Activated CD4-positive, alpha-beta memory T cell treated with anti-CD3 and anti-CD28 coated beads for 36 hours (primary cell): ENCODE data around the gene TMEM191C. TPM values are rescaled to one million over a fixed set of nuclear protein-coding genes. Genes with fewer than 3 reads are reported as not detected.
"Not testable (repeated sequence)": the region's sequence is repeated elsewhere in the genome, so short reads cannot be mapped to it uniquely, and the experiment has no call there.

Source experiments
- CTCF ChIA-PET: fragments of 350-600 bp; sonication (Branson Sonifier 250); formaldehyde crosslinking; loops from one replicate; lab custom pipeline; 2021; ENCODE audit warnings: antibody characterized with exemption, inconsistent platforms; lab: Charles Lee
- POLR2A ChIA-PET: fragments of 350-600 bp; sonication (Branson Sonifier 250); formaldehyde crosslinking; loops from one replicate; lab custom pipeline; 2021; ENCODE audit warnings: antibody characterized with exemption; lab: Charles Lee
- DNase-seq: peaks from one replicate; pipeline ENCODE4 v3.0.0-alpha.2; 2020
- H3K27ac Mint-ChIP-seq: one replicate; pipeline ENCODE4 v1.8.0; 2021; ENCODE audit warnings: mixed read lengths
- H3K27me3 Mint-ChIP-seq: one replicate; pipeline ENCODE4 v1.8.0; 2021; ENCODE audit warnings: mixed read lengths
- H3K36me3 Mint-ChIP-seq: one replicate; pipeline ENCODE4 v1.8.0; 2021; ENCODE audit warnings: mixed read lengths
- H3K4me1 Mint-ChIP-seq: one replicate; pipeline ENCODE4 v1.8.0; 2021; ENCODE audit warnings: low read depth, mixed read lengths
- H3K4me3 Mint-ChIP-seq: one replicate; pipeline ENCODE4 v1.8.0; 2021; ENCODE audit warnings: mild to moderate bottlenecking, mixed read lengths
- H3K9me3 Mint-ChIP-seq: one replicate; pipeline ENCODE4 v1.8.0; 2021; ENCODE audit warnings: mixed read lengths
- intact Hi-C: fragments of 100-400 bp; cut with micrococcal nuclease; formaldehyde crosslinking; loops from one replicate; pipeline ENCODE4 v1.15.1; 2023
- total RNA-seq, 2 experiments: library from RNA; stranded (reverse); gene quantifications; one replicate each; pipeline ENCODE4 v1.2.3, GENCODE V29; 2021

TMEM191C gene
- total RNA-seq, 2 experiments from 2014 or later = 0.78 to 1.4 TPM

DNA sequence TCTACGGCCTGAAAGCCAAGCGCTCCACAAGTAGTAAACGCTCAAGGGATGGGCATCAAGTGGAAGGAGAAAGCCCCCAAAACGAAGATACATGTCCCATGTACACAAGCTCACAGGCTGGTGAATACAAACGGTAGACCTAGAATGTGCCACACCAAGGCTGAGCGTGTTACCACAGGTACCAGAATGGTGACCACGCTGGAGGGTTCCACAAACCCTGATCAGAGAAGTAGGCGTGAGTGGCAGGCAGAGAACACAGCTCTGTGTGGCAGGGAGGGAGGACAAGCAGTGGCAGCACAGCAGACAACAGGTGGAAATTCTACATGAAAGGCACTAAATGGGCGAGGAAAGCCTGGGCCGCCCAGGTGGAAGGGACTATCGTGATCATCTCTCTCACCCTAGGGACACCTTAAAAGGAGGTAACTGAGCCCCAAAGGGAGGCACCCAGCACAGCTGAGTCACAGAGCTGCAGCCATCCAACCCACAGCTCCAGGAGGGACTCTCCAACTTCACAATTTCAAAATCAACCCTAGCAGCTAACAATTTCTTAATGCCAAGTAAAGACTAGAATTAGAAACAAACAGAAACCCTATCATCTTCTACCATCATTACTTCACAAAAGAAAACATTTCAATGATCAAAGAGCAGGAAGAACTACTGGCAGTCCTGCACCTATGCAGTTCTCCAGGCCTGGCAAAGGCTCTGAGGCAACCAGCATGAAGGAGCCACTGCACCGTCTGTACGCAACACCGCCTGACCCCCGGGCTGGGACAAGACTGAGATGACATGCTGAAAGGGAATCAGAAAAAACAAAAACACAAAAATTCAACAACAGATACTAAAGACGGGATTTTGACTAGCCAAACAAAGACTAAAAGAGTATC is 32.7 kb downstream of the TMEM191C start:
- H3K27ac Mint-ChIP-seq, intact Hi-C loops, CTCF ChIA-PET, POLR2A ChIA-PET, H3K36me3 Mint-ChIP-seq, DNase-seq, H3K4me3 Mint-ChIP-seq, H3K9me3 Mint-ChIP-seq, H3K27me3 Mint-ChIP-seq, H3K4me1 Mint-ChIP-seq: not testable (repeated sequence)

- H3K4me1 Mint-ChIP-seq, H3K27ac Mint-ChIP-seq, H3K9me3 Mint-ChIP-seq, H3K27me3 Mint-ChIP-seq, POLR2A ChIA-PET, intact Hi-C loops, H3K36me3 Mint-ChIP-seq, CTCF ChIA-PET, DNase-seq, H3K4me3 Mint-ChIP-seq: not testable (repeated sequence)
Observed at GRCh38 chr22:21510397-21510796, 43.2 kb downstream of the TMEM191C start.

DNA sequence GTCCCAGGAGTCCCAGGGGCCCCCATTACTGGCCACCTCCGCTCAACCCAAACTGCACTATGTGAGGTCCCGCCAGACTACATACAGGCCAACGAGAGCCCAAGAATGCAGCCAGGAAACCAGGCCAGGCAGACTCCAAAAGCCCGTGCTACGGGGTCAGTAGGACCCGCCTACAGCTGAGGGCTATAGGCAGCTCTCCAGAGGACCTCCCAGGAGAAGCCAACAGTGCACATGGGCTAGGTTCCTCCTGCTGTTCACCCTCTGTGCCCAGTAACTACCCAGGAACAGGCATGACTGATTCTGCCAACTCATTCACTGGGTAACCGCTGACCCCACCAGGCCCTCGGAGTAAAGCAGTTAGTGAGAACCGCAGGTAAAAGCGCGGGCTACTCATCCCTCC is 44.8 kb downstream of the TMEM191C start:
- DNase-seq, H3K4me1 Mint-ChIP-seq, POLR2A ChIA-PET, CTCF ChIA-PET, H3K9me3 Mint-ChIP-seq, H3K4me3 Mint-ChIP-seq, H3K36me3 Mint-ChIP-seq, H3K27ac Mint-ChIP-seq, H3K27me3 Mint-ChIP-seq, intact Hi-C loops: not testable (repeated sequence)

GRCh38 chr22:21514117-21514516 is 46.9 kb downstream of the TMEM191C start:
- H3K4me3 Mint-ChIP-seq, H3K27ac Mint-ChIP-seq, H3K4me1 Mint-ChIP-seq, H3K36me3 Mint-ChIP-seq, DNase-seq, intact Hi-C loops, H3K9me3 Mint-ChIP-seq, CTCF ChIA-PET, POLR2A ChIA-PET, H3K27me3 Mint-ChIP-seq: not testable (repeated sequence)

- H3K27ac Mint-ChIP-seq, DNase-seq, H3K27me3 Mint-ChIP-seq, H3K4me3 Mint-ChIP-seq, H3K36me3 Mint-ChIP-seq, intact Hi-C loops, CTCF ChIA-PET, H3K4me1 Mint-ChIP-seq, H3K9me3 Mint-ChIP-seq, POLR2A ChIA-PET: not testable (repeated sequence)
Observed at GRCh38 chr22:21515234-21515633, 48.0 kb downstream of the TMEM191C start.

DNA sequence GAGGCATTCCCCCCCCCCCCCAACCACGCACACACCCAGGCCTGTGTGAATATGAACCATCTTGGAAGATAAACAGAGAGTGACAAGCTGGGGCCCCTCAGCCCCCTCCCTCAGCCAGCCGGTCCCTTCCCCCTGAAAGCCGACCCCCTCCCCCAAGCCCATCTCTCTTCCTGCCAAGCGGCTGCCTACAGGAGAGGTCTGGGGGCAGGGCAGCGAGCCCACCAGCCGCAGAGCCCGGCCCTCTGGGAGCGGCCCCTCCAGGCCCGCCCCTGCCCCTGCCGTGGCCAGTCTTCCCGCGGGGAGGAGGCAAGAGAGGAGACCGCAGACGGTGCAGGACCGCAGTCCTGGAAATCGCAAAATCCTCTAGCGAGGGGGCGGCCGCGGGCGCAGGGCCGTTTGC is 49.3 kb downstream of the TMEM191C start:
- H3K36me3 Mint-ChIP-seq, H3K27me3 Mint-ChIP-seq, H3K4me3 Mint-ChIP-seq, H3K27ac Mint-ChIP-seq, DNase-seq, POLR2A ChIA-PET, H3K4me1 Mint-ChIP-seq, intact Hi-C loops, CTCF ChIA-PET, H3K9me3 Mint-ChIP-seq: not testable (repeated sequence)

GRCh38 chr22:21516970-21517764 is 50.0 kb downstream of the TMEM191C start:
- CTCF ChIA-PET, intact Hi-C loops, H3K27me3 Mint-ChIP-seq, H3K27ac Mint-ChIP-seq, H3K36me3 Mint-ChIP-seq, H3K9me3 Mint-ChIP-seq, H3K4me3 Mint-ChIP-seq, DNase-seq, H3K4me1 Mint-ChIP-seq, POLR2A ChIA-PET: not testable (repeated sequence)

Other genes starting within 250 kb of the TMEM191C start
- gene RIMBP3B, start 83.6 kb upstream of the TMEM191C start, total RNA-seq = under 1 TPM; 0.15 to 0.48 TPM
- gene HIC2, start 50.0 kb upstream of the TMEM191C start, total RNA-seq = 1 to 10 TPM; 3.6 to 3.7 TPM
- under 1 TPM in 1 of 2 experiments, not detected in 1; 0.46 TPM for gene RIMBP3C, start 84.1 kb downstream of the TMEM191C start, total RNA-seq
- gene UBE2L3, start 100.3 kb downstream of the TMEM191C start, total RNA-seq = 10 to 100 TPM; 52.4 to 53.1 TPM
- 10 to 100 TPM; 45.3 to 47.1 TPM for gene YDJC, start 162.6 kb downstream of the TMEM191C start, total RNA-seq
- gene CCDC116, start 165.4 kb downstream of the TMEM191C start, total RNA-seq = under 1 TPM; 0.27 to 0.31 TPM
- gene SDF2L1, start 174.9 kb downstream of the TMEM191C start, total RNA-seq = 10 to 100 TPM; 38.2 to 41.8 TPM
- 10 to 100 TPM; 41.4 to 45.8 TPM for gene PPIL2, start 198.6 kb downstream of the TMEM191C start, total RNA-seq